ENCODE measurements around the gene NTM.

DNA sequence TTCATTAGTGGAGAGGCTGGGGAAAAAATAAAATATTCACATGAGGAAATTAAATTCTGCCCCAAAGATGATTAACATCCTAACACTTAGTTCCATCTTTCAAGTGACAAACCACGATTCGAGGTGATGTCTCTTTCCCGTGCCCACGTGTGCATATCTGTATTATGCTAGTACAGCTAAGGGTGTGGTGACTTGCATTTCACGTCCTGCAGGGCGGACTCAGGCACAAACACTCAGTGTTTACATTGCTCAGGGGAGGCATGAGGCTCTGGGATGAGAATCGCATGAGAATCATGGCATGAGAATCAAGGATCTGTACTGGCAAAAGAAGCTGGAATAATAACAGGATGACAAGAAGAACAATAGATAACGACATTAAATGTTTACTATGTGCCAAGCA, 179.4 kb downstream of the NTM start:
- TF ChIP-seq, protein P1, sequence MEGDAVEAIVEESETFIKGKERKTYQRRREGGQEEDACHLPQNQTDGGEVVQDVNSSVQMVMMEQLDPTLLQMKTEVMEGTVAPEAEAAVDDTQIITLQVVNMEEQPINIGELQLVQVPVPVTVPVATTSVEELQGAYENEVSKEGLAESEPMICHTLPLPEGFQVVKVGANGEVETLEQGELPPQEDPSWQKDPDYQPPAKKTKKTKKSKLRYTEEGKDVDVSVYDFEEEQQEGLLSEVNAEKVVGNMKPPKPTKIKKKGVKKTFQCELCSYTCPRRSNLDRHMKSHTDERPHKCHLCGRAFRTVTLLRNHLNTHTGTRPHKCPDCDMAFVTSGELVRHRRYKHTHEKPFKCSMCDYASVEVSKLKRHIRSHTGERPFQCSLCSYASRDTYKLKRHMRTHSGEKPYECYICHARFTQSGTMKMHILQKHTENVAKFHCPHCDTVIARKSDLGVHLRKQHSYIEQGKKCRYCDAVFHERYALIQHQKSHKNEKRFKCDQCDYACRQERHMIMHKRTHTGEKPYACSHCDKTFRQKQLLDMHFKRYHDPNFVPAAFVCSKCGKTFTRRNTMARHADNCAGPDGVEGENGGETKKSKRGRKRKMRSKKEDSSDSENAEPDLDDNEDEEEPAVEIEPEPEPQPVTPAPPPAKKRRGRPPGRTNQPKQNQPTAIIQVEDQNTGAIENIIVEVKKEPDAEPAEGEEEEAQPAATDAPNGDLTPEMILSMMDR (IDR thresholded peaks at IDR 0.05): no peak
- no peak for TF ChIP-seq POLR2A (IDR thresholded peaks at IDR 0.05)

All from adrenal gland (tissue), 5 donors.